ENCODE results near the gene DNAJC18. TPM values are rescaled to one million over a fixed set of nuclear protein-coding genes. Genes with fewer than 3 reads are reported as not detected.

DNAJC18 gene
- total and polyA plus RNA-seq, 7 donors = 2.6 to 14.5 (median 10.3) TPM

GRCh38 chr5:139472386-139473030, 33.2 kb upstream of the DNAJC18 start:
- intact Hi-C loops (cut with DNase I) = no loop called here
- Histone ChIP-seq H3K27ac (no peak overlapping the region), H3K27me3 (ENCODE audit: insufficient read depth in 3 of 3, low read length in 2 of 3) (no peaks in the 10 kb centered on the region), H3K9me3 (no peaks in the 10 kb centered on the region), H3K36me3 (ENCODE audit: insufficient read depth in 1 of 2, low read depth in 1 of 2) (peaks cover 0 to 3% of the 10 kb centered on the region in 2 donors), H3K4me1 (peaks cover 11% of the 10 kb centered on the region), H3K4me3 (no peak overlapping the region)
- DNase-seq = no peak
- 83 to 88% (median 84%) methylated on average over 15 of the region's 15 CpGs for WGBS, 3 donors
- no peak for ATAC-seq
- TF ChIP-seq, protein P1, sequence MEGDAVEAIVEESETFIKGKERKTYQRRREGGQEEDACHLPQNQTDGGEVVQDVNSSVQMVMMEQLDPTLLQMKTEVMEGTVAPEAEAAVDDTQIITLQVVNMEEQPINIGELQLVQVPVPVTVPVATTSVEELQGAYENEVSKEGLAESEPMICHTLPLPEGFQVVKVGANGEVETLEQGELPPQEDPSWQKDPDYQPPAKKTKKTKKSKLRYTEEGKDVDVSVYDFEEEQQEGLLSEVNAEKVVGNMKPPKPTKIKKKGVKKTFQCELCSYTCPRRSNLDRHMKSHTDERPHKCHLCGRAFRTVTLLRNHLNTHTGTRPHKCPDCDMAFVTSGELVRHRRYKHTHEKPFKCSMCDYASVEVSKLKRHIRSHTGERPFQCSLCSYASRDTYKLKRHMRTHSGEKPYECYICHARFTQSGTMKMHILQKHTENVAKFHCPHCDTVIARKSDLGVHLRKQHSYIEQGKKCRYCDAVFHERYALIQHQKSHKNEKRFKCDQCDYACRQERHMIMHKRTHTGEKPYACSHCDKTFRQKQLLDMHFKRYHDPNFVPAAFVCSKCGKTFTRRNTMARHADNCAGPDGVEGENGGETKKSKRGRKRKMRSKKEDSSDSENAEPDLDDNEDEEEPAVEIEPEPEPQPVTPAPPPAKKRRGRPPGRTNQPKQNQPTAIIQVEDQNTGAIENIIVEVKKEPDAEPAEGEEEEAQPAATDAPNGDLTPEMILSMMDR (IDR thresholded peaks at IDR 0.05) = no peak

DNA sequence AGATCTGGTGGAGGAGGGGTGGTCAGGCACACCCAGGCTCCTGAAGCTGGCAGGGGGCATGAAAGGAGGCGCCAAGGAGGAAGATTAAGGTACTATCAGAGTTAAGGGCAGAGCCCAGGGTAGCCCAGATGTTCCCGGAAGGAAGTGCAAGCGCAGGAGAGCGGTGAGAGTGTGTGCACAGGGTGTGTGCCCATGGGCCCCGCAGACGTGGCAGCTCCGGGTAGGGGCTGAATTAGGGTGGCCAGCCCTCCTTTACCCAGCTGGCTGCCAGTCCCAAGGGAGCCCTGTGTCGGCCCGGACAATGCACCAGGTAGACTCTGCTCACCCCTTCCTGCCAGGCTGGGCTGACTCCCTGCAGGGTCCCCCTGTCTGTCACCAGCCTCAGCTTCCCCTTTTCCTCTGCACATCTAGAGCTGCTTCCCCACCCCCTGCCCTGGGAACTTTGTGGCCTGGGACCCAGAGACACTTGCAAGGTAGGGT, 31.5 kb upstream of the DNAJC18 start, which contains the start of gene SMIM33:
SMIM33 (plus strand) TSS at position 184 of the 480 bp plus-strand sequence; CDS start at position 302, 118 bp downstream.
- Histone ChIP-seq H3K36me3 (ENCODE audit: insufficient read depth in 1 of 2, low read depth in 1 of 2) (peaks cover 0 to 1% of the 10 kb centered on the region in 2 donors), H3K27me3 (ENCODE audit: insufficient read depth in 3 of 3, low read length in 2 of 3) (no peaks in the 10 kb centered on the region), H3K4me1 (peaks cover 11% of the 10 kb centered on the region), H3K27ac (no peak within 1 kb of the TSS), H3K4me3 (no peak within 1 kb of the TSS), H3K9me3 (no peaks in the 10 kb centered on the region)
- TF ChIP-seq, protein P1 (IDR thresholded peaks at IDR 0.05) = no peak
- DNase-seq = no peak
- 71 to 87% (median 73%) methylated on average over 8 to 9 of the region's 9 CpGs for WGBS, 3 donors
- ATAC-seq = no peak
- intact Hi-C loops (cut with DNase I) = no loop called here

DNA sequence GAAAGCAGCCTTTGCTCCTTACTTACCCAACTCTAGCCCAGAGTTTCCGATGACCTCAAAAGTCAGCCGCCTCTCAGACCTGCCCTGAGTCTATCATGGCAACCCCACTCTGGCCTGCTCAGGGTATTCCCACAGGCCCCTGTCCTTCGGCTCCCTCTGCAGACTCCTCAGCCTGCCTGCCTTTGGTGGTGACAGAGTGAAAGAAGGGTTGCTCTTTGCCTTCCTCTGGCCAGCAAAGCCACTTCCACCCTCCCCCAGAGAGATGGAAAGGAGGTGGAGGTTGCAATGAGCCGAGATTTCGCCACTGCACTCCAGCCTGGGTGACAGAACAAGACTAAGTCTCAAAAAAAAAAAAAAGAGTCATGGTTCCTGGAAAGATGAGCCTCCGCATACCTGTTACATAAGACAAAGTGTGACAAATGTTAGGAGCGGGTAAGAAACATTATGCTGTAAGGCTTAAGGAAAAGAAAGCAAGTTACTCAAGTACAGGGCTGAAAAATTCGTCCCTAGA, 29.2 kb upstream of the DNAJC18 start:
- intact Hi-C loops (cut with DNase I) = no loop called here
- Histone ChIP-seq H3K9me3 (no peaks in the 10 kb centered on the region), H3K4me3 (no peak overlapping the region), H3K27me3 (ENCODE audit: insufficient read depth in 3 of 3, low read length in 2 of 3) (no peaks in the 10 kb centered on the region), H3K36me3 (ENCODE audit: insufficient read depth in 1 of 2, low read depth in 1 of 2) (no peaks in the 10 kb centered on the region), H3K4me1 (peaks cover 3% of the 10 kb centered on the region), H3K27ac (peak overlapping the region; percentile 30)
- ATAC-seq = peak; percentile 18 to 64 (median 51)
- DNase-seq = no peak
- TF ChIP-seq, protein P1 (IDR thresholded peaks at IDR 0.05) = no peak
- WGBS, 3 donors = 66 to 85% (median 71%) methylated on average over 8 of the region's 8 CpGs

DNA sequence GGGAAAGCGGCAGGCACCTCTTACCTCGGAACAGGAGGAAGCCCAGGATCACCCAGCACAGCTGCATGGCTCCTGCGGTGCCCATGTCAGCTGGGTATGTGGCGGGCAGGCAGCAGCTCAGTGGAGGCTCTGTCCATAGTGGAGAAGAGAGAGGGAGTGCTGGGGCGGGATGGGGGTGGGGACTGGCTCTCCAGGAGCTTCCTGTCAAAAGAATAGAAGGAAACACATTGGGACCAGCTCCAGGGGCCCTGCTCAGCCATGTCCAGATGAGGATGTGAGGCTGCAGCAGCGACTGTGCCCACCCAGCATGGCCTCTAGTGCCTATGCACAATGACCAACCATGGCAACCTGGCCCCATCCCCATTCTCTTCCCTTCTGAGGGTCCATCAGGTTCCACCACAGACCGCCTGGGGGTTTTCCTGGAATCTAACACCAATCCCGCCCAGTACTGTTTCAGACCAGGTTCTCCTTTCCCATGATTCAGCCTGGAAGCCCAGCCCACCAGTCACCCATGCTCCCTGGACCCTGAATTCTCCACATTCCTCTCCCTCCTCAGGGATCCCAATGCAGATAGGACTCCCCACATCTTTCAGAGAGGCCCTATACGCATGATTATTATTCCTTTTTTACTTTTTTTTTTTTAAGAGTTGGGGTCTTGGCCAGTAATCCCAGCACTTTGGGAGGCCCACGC, 23.4 kb upstream of the DNAJC18 start, which contains the start of gene ECSCR:
ECSCR (minus strand) TSS at position 158 of the 691 bp plus-strand sequence; CDS start at position 85, 73 bp downstream.
- Histone ChIP-seq H3K4me1 (no peaks in the 10 kb centered on the region), H3K27me3 (ENCODE audit: insufficient read depth in 3 of 3, low read length in 2 of 3) (no peaks in the 10 kb centered on the region), H3K36me3 (ENCODE audit: insufficient read depth in 1 of 2, low read depth in 1 of 2) (no peaks in the 10 kb centered on the region), H3K4me3 (peak within 1 kb of the TSS; percentile 58), H3K27ac (peak within 1 kb of the TSS; percentile 65), H3K9me3 (no peaks in the 10 kb centered on the region)
- DNase-seq (no peak), ATAC-seq (peak in 3 of 4 donors; percentile 29 to 49 (median 47))
- intact Hi-C loops (cut with DNase I) = no loop called here
- 71 to 75% (median 73%) methylated on average over 10 of the region's 10 CpGs for WGBS, 3 donors
- TF ChIP-seq, protein P1 (IDR thresholded peaks at IDR 0.05) = no peak

Data from psoas muscle (tissue), 8 donors.